ENCODE results near the gene CDC27. TPM values are rescaled to one million over a fixed set of nuclear protein-coding genes. Genes with fewer than 3 reads are reported as not detected.
"Not testable (repeated sequence)": the region's sequence is repeated elsewhere in the genome, so short reads cannot be mapped to it uniquely, and the experiment has no call there.

CDC27 gene
- total and polyA plus RNA-seq, 9 donors: 20.5 to 76.8 (median 51.7) TPM

- no peaks in the 10 kb centered on the region for H3K9me3 ChIP-seq
- TF ChIP-seq POLR2A (IDR thresholded peaks at IDR 0.05) (no peak), EP300 (IDR thresholded peaks at IDR 0.05) (no peak), CTCF (IDR thresholded peaks at IDR 0.05) (no peak)
- H3K27me3 ChIP-seq: no peaks in the 10 kb centered on the region
- no peaks in the 10 kb centered on the region for H3K36me3 ChIP-seq
- no peak overlapping the region for H3K4me3 ChIP-seq
- intact Hi-C loops (cut with DNase I): no loop called here
- no peak overlapping the region for H3K27ac ChIP-seq
- H3K4me1 ChIP-seq (ENCODE audit: insufficient read depth): no peaks in the 10 kb centered on the region
- WGBS, 3 donors: 92 to 97% (median 95%) methylated on average over 5 of the region's 5 CpGs
- no peak for DNase-seq
These were observed 68.5 kb downstream of the CDC27 start for GRCh38 chr17:47120521-47121095.

- H3K36me3 ChIP-seq: no peaks in the 10 kb centered on the region
- no peak for DNase-seq
- no peak overlapping the region for H3K4me3 ChIP-seq
- no peak overlapping the region for H3K27ac ChIP-seq
- no peak for TF ChIP-seq POLR2A (IDR thresholded peaks at IDR 0.05)
- no peak for TF ChIP-seq EP300 (IDR thresholded peaks at IDR 0.05)
- no peak for TF ChIP-seq CTCF (IDR thresholded peaks at IDR 0.05)
- H3K27me3 ChIP-seq: no peaks in the 10 kb centered on the region
- no peaks in the 10 kb centered on the region for H3K9me3 ChIP-seq
- intact Hi-C loops (cut with DNase I): no loop called here
- WGBS, 3 donors: 31 to 53% (median 44%) methylated on average over 2 of the region's 2 CpGs
- H3K4me1 ChIP-seq (ENCODE audit: insufficient read depth): no peaks in the 10 kb centered on the region
These were observed 69.2 kb downstream of the CDC27 start for GRCh38 chr17:47119746-47120520.

DNA sequence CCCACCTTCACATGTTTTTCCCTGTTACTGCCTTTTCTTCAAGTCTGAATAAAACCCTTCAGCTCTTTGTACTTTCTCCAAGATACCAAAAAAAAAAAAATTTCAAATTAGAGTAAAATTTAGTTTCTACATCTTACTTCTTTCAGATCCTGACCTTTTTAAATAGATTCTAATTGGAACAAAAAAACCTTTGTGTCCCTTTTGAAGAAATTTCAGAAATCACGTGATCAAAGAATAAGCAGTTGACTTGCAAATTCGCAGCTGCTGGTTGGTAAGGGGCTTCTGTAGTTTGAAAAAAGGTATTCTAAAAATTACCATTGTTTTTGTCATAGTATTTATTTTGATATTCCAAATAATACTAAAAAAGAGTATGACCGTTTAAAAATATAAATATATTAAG, 71.7 kb downstream of the CDC27 start:
- H3K27ac ChIP-seq: no peak overlapping the region
- no peaks in the 10 kb centered on the region for H3K4me1 ChIP-seq (ENCODE audit: insufficient read depth)
- no peaks in the 10 kb centered on the region for H3K36me3 ChIP-seq
- H3K9me3 ChIP-seq: no peaks in the 10 kb centered on the region
- H3K4me3 ChIP-seq: no peak overlapping the region
- no peak for DNase-seq
- WGBS, 3 donors: 54 to 71% (median 61%) methylated on average over 3 of the region's 3 CpGs
- no peaks in the 10 kb centered on the region for H3K27me3 ChIP-seq
- TF ChIP-seq POLR2A (IDR thresholded peaks at IDR 0.05) (no peak), CTCF (IDR thresholded peaks at IDR 0.05) (no peak), EP300 (IDR thresholded peaks at IDR 0.05) (no peak)
- intact Hi-C loops (cut with DNase I): no loop called here

GRCh38 chr17:47106130-47106529, 83.0 kb downstream of the CDC27 start:
- H3K27me3 ChIP-seq: no peaks in the 10 kb centered on the region
- H3K36me3 ChIP-seq: no peaks in the 10 kb centered on the region
- H3K4me3 ChIP-seq: no peak overlapping the region
- DNase-seq: no peak
- intact Hi-C loops (cut with DNase I): no loop called here
- no peak for TF ChIP-seq CTCF (IDR thresholded peaks at IDR 0.05)
- no peak for TF ChIP-seq POLR2A (IDR thresholded peaks at IDR 0.05)
- WGBS, 3 donors: 80 to 88% (median 83%) methylated on average over 7 of the region's 7 CpGs
- no peak overlapping the region for H3K27ac ChIP-seq
- H3K4me1 ChIP-seq (ENCODE audit: insufficient read depth): no peaks in the 10 kb centered on the region
- no peaks in the 10 kb centered on the region for H3K9me3 ChIP-seq

GRCh38 chr17:47105246-47105645, 83.8 kb downstream of the CDC27 start:
- H3K27ac ChIP-seq; DNase-seq; H3K4me3 ChIP-seq; H3K36me3 ChIP-seq; H3K4me1 ChIP-seq (ENCODE audit: insufficient read depth); H3K27me3 ChIP-seq; H3K9me3 ChIP-seq; intact Hi-C loops (cut with DNase I): not testable (repeated sequence)
- 21 to 40% (median 39%) methylated on average over 1 of the region's 1 CpG for WGBS, 3 donors
